GM12874 (cell line): Measurements from ENCODE around the gene MVP.

ENCODE experiments used
- TF ChIP-seq, protein P1 (sequence below): IDR thresholded peaks from 2 replicates; pipeline ENCODE4 v1.5.1; 2011; ENCODE audit warnings: low read depth, mild to moderate bottlenecking, control low read depth, low read length, moderate library complexity; ENCODE audit not compliant: insufficient read depth

Gene MVP

DNA sequence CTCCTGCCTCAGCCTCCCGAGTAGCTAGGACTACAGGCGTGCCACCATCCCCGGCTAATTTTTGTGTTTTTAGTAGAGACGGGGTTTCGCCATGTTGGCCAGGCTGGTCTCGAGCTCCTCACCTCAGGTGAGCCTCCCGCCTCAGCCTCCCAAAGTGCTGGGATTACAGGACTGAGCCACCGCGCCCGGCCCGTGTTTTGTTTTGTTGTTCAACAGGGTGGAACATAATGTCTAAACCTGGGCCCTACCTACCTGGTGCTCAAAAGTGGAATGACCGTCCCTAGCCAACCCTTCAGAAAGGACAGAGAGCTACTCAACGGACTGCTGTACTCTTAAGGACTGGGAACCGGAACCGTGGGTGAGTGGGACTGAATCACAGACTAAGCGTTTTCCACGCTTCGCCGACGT lies 30.5 kb upstream of the MVP start:
- TF ChIP-seq, protein P1, sequence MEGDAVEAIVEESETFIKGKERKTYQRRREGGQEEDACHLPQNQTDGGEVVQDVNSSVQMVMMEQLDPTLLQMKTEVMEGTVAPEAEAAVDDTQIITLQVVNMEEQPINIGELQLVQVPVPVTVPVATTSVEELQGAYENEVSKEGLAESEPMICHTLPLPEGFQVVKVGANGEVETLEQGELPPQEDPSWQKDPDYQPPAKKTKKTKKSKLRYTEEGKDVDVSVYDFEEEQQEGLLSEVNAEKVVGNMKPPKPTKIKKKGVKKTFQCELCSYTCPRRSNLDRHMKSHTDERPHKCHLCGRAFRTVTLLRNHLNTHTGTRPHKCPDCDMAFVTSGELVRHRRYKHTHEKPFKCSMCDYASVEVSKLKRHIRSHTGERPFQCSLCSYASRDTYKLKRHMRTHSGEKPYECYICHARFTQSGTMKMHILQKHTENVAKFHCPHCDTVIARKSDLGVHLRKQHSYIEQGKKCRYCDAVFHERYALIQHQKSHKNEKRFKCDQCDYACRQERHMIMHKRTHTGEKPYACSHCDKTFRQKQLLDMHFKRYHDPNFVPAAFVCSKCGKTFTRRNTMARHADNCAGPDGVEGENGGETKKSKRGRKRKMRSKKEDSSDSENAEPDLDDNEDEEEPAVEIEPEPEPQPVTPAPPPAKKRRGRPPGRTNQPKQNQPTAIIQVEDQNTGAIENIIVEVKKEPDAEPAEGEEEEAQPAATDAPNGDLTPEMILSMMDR = no peak

DNA sequence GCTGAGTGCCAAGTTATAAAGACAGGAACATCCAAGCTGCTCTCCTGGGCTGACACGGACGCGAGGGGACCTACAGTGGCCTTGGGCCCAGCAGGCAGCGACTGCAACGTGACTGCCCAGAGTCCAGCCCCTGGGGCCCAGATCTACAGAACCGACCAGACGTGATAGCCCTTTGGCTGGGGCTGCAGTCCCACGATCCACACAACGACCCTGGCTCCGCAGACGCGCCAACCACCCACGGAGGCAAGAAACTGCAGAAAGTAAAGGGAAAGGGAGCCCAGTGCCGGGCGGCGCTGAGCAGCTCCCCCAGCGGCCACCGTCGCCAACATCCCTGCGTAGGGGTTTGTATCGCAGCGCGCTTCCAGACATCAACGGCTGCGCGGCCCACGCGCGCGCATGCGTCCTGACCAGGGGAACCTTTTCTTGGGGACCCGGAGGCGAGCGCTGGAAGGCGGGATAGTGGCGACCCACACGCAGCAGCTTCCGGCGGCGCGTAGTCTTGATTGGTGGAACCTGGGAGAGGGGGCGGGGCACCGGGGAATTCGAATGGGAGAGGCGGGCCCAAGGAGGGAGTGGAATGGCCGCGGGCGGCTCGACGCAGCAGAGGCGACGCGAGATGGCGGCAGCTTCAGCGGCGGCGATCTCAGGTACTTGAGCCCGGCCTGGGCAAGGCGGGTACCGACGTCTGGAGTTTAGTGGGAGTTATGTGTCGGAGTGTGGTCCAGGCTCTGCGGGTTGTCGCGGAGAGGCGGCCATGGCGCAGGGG lies 29.9 kb upstream of the MVP start, which contains the start of gene KIF22:
Gene KIF22, plus strand, starts transcription at position 569 of the 766 bp plus-strand sequence. Its CDS starts 9 bp downstream, at position 578.
- TF ChIP-seq, protein P1 = peak; percentile 93

DNA sequence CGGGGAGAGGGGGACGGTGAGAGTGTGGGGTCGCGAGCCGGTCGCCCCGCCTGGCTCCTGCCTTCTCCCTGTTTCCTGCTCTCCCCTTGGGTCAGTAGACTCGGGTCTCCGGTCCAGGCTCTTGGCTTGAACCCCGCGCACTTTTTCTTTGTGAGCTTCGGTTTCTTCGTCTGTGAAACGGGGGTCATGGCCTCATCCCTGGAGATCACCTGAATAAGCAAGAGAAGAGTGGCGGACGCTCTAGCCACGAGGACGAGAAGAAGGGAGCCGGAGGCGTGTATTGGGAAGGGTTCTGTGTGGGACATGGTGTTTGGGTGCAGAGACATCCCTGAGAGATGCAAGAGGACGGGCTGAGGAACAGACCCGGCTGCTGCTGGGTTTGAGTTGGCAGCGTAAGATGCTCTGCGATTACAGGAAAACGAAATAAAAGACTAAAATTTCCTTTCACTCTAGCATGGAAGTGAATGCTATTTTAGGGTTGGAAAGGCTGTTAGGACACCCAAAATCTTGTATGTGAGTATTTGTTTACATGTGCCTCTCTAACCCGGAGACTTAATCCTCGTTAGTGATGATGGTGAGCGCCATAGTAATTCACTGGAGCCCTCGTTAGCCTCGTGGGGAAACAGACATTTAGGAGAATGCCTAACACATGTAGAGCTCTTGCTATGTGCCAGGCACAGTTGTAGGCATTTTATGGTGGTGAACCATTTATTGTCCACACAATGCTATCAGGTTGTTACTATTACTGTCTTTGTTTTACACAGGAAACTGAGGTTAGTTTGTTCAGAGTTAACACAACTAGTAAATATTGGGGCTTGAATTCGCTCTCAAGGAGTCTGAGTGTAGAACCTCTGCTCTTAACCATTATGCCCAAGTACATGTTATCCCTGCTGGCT lies 29.1 kb upstream of the MVP start:
- TF ChIP-seq, protein P1 = no peak

DNA sequence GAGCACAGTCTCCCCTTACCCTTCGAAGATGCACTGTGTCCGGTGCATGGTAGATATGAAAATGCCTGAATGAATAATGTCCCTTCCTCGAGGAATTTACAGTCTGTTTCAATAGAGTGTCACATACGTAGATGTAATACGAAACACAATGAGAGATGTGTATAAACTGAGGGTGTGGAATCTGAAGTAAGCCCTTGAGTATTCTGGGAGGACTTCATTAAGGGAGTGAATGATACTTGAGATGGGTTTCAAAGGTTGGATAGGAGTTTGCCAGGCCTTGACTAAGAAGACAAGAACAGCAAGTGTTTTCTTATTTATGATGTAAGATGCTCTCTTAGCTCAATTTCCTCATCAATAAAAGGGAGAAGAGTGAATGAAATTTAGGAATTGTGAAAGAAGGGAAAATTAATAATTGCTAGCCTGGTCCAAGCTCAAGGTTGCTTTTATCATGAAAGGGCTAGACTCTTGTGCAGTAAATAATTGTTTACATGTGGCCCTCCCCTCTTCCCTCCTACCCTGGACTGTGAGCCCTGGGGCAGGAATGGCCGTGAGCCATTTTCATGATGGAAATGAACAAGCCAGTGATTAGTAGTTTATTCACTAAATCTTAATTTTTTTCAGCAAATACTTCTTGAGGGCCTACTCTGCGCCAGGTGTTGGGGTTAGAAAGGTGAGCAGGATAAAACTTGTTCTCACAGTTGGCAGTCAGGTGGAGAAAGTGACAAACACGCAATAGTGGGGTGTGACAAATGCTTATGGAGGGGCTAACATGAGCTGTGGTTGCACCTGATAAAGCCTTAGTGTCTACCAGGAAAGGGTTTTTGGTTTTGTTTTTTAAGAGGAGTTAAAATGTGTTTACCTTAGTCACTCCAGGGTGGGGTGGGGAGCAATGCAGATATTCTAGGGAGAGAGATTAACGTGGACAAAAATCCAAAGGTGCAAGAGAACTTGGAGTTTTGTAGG lies 28.1 kb upstream of the MVP start:
- TF ChIP-seq, protein P1 = no peak

DNA sequence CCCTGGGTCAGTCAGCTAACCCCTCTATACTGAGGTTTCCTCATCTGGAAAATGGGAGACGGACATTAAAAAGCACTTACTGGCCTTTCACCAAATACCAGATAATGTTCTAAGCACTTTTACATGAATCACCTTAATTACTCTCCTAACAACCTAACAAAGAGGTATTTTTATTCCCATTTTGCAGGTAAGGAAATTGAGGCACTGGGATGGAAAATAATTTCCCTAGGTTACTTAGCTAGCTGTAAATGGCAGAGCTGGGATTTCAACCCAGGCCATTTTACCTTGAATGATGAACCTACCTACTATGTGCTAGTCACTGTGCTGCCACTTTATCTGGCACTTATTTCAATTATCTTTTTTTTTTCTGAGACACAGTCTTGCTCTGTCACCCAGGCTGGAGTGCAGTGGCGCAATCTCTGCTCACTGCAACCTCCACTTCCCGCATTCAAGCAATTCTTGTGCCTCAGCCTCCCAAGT lies 26.0 kb upstream of the MVP start:
- TF ChIP-seq, protein P1 = no peak

DNA sequence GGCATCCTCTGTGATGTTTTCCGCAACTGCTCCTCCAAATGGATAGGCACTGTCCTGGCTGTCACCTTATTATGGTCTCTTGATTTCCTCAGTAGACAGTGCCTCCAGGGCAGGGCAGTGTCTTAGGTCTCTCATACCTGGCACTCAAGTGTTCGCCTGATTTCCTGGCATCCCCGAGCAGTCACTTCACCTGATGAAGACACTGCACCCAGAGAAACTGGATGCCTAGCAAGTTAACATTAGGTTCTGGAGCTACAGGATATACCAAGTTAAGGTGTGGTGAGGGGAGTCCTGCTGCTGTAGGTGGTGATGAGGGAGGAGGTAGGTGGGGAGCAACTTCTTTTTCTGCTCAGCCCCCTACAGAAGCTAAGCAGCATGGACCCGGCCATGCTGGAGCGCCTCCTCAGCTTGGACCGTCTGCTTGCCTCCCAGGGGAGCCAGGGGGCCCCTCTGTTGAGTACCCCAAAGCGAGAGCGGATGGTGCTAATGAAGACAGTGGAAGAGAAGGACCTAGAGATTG lies 17.8 kb upstream of the MVP start:
- TF ChIP-seq, protein P1 = no peak
